Measurements from ENCODE around the gene RAB7A. TPM values are rescaled to one million over a fixed set of nuclear protein-coding genes. Genes with fewer than 3 reads are reported as not detected.

RAB7A gene
- total RNA-seq, 1 experiment from 2014 or later, result 233 TPM

- Histone ChIP-seq H3K4me3 (replicated peaks in 1 of 2; ENCODE audit: low read depth in 1 of 2, low read length in 2 of 2) (no peak overlapping the region), H3K9me2 (ENCODE audit: insufficient read depth) (no peaks in the 10 kb centered on the region), H3K36me3 (ENCODE audit: control insufficient read depth in 1 of 2, insufficient read depth in 2 of 2, low read length in 2 of 2) (no peaks in the 10 kb centered on the region), H3K79me2 (ENCODE audit: insufficient read depth, low read length) (no peaks in the 10 kb centered on the region), H3K9ac (ENCODE audit: low read length) (no peak overlapping the region), H2AFZ (ENCODE audit: low read depth, low read length, poor library complexity, severe bottlenecking) (no peak overlapping the region), H3K27ac (ENCODE audit: low read depth, low read length) (no peak overlapping the region), H4K20me1 (ENCODE audit: insufficient read depth) (no peaks in the 10 kb centered on the region), H3K9me3 (ENCODE audit: control insufficient read depth in 1 of 2, insufficient read depth in 1 of 2, low read depth in 1 of 2, low read length in 2 of 2) (no peaks in the 10 kb centered on the region), H3K27me3 (ENCODE audit: insufficient read depth, low read length) (no peaks in the 10 kb centered on the region), H3K4me2 (ENCODE audit: low read length) (no peak overlapping the region), H3K4me1 (ENCODE audit: control insufficient read depth in 1 of 2, insufficient read depth in 2 of 2, low read length in 2 of 2) (peaks cover 13 to 33% of the 10 kb centered on the region in 2 experiments; a peak in 3 of 4 replicates)
- RAD21 ChIA-PET (ENCODE audit: low non-redundant PET in 1 of 2, low total read pairs in 2 of 2, uncharacterized antibody in 2 of 2, unreplicated experiment in 2 of 2), result interaction anchor here in 1 of 2 experiments (0.7 kb wide), 1 partner anchor 171 kb away, joined by 3 read pairs; no protein-coding TSS in a partner anchor
- CTCF ChIA-PET, result no interaction called here
- POLR2A ChIA-PET, result no interaction called here
- BruUV-seq (replicated peaks), result no TSS peak
- no peak for ATAC-seq
- TF ChIP-seq FOSL1 (IDR thresholded peaks at IDR 0.05; ENCODE audit: low read depth) (no peak), TCF7L2 (IDR thresholded peaks at IDR 0.05; ENCODE audit: borderline replicate concordance, extremely low read depth, insufficient read depth, insufficient read length) (no peak), EZH2 (IDR thresholded peaks at IDR 0.05) (no peak), POLR2AphosphoS5 (IDR thresholded peaks at IDR 0.05; ENCODE audit: low read depth, low read length) (no peak), MAX (IDR thresholded peaks at IDR 0.05) (no peak), ELF1 (IDR thresholded peaks at IDR 0.05; ENCODE audit: borderline replicate concordance, low read depth) (no peak)
- TF ChIP-seq, protein P1, sequence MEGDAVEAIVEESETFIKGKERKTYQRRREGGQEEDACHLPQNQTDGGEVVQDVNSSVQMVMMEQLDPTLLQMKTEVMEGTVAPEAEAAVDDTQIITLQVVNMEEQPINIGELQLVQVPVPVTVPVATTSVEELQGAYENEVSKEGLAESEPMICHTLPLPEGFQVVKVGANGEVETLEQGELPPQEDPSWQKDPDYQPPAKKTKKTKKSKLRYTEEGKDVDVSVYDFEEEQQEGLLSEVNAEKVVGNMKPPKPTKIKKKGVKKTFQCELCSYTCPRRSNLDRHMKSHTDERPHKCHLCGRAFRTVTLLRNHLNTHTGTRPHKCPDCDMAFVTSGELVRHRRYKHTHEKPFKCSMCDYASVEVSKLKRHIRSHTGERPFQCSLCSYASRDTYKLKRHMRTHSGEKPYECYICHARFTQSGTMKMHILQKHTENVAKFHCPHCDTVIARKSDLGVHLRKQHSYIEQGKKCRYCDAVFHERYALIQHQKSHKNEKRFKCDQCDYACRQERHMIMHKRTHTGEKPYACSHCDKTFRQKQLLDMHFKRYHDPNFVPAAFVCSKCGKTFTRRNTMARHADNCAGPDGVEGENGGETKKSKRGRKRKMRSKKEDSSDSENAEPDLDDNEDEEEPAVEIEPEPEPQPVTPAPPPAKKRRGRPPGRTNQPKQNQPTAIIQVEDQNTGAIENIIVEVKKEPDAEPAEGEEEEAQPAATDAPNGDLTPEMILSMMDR (IDR thresholded peaks at IDR 0.05 in 2 of 3, conservative IDR thresholded peaks at IDR 0.05 in 1 of 3; ENCODE audit: borderline replicate concordance in 1 of 3, insufficient read depth in 1 of 3, low read depth in 2 of 3, low read length in 2 of 3), result no peak
- intact Hi-C loops (cut with micrococcal nuclease), result loop anchor here (5.0 kb wide), 1 partner anchor 43 kb away; the partner anchor contains the start of gene RAB7A
- no peak for DNase-seq (ENCODE audit: low read depth, low spot score)
Observed at GRCh38 chr3:128683957-128684356, 42.0 kb upstream of the RAB7A start.

Measured in HCT116 (cell line).